K562 (cell line): Measurements from ENCODE around the gene YBX1. TPM values are rescaled to one million over a fixed set of nuclear protein-coding genes. Genes with fewer than 3 reads are reported as not detected.

Experiments used
- ATAC-seq: fragments of 200-7000 bp; cut with Tn5 transposase; 3 replicates; pipeline ENCODE4 v1.9.1; 2020; ENCODE audit warnings: moderate library complexity
- BruUV-seq: library from RNA; stranded (reverse); fragments of 400-500 nt; replicated peaks from 2 replicates; lab custom pipeline; 2021; lab: Mats Ljungman, UMichigan
- CTCF ChIA-PET: fragments of 300-600 bp; formaldehyde crosslinking; extraction: SDS; loops from one replicate; lab custom pipeline; 2021; ENCODE audit warnings: low intra/inter-chr PET ratio; lab: Yijun Ruan, JAX
- POLR2A ChIA-PET: fragments of 300-600, 350-650 bp; sonication (Branson Sonifier 250); formaldehyde crosslinking; extraction: SDS; loops from one replicate; lab custom pipeline; 2021; ENCODE audit warnings: antibody characterized with exemption, inconsistent platforms; lab: Yijun Ruan, JAX
- DNase-seq, 4 experiments: peaks; one replicate each; pipeline versions ENCODE4 v3.0.0 to v3.0.0-alpha.2; 2011 to 2018; ENCODE audit warnings: low spot score in 3 of 4, mixed read lengths in 3 of 4; ENCODE audit errors: extremely low read depth in 1 of 4
- FAIRE-seq: peaks from 2 replicates; lab custom pipeline; 2011; peaks lifted over from hg19 to GRCh38; lab: Jason Lieb, UNC
- H2AFZ ChIP-seq: 2 replicates; pipeline ENCODE4 v1.6.0; 2011; ENCODE audit warnings: low read depth, low read length, control low read depth, inconsistent platforms
- H3K27ac ChIP-seq: fragments of 200-600 bp; 3 replicates; pipeline ENCODE4 v1.8.0; 2011; ENCODE audit warnings: low read depth, mild to moderate bottlenecking, control low read depth, inconsistent platforms, low read length, moderate library complexity, mixed read lengths; ENCODE audit errors: extremely low read depth
- H3K27me3 ChIP-seq, 2 experiments: fragments of 300-600 bp in 1 of 2; 2 replicates in 1 of 2; 3 replicates in 1 of 2; pipeline versions ENCODE4 v1.6.0 to v1.8.0; 2011; ENCODE audit warnings: inconsistent platforms in 2 of 2, low read length in 2 of 2, mild to moderate bottlenecking in 1 of 2, mixed read lengths in 1 of 2, moderate library complexity in 1 of 2; ENCODE audit not compliant: control insufficient read depth in 2 of 2, insufficient read depth in 2 of 2
- H3K36me3 ChIP-seq: fragments of 300-600 bp; 3 replicates; pipeline ENCODE4 v1.8.0; 2011; ENCODE audit warnings: mild to moderate bottlenecking, low read length, inconsistent platforms; ENCODE audit not compliant: control insufficient read depth, insufficient read depth
- H3K4me1 ChIP-seq, 2 experiments: fragments of 200-600 bp in 1 of 2; replicated peaks in 1 of 2; 2 replicates in 1 of 2; 3 replicates in 1 of 2; pipeline versions ENCODE4 v1.5.1 to v1.8.0; 2011; ENCODE audit warnings: inconsistent platforms in 2 of 2, low read length in 2 of 2, mild to moderate bottlenecking in 1 of 2, mixed read lengths in 1 of 2, moderate library complexity in 1 of 2; ENCODE audit not compliant: control insufficient read depth in 2 of 2, insufficient read depth in 2 of 2
- H3K4me2 ChIP-seq: 2 replicates; pipeline ENCODE4 v1.6.1; 2011; ENCODE audit warnings: low read length, control low read depth, inconsistent platforms, mixed read lengths; ENCODE audit not compliant: insufficient read depth
- H3K4me3 ChIP-seq: fragments of 200-600 bp; sonication (generic), shearing (Covaris generic); 2 replicates; pipeline ENCODE4 v1.5.1; 2016; ENCODE audit warnings: control low read depth, inconsistent platforms
- H3K79me2 ChIP-seq: fragments of 200-600 bp; 3 replicates; pipeline ENCODE4 v1.8.0; 2011; ENCODE audit warnings: low read length, inconsistent platforms; ENCODE audit not compliant: control insufficient read depth, insufficient read depth
- H3K9ac ChIP-seq, 2 experiments: 2 replicates each; pipeline versions ENCODE4 v1.6.0 to v1.6.1; 2011; ENCODE audit warnings: low read depth in 2 of 2, low read length in 2 of 2, control low read depth in 1 of 2, inconsistent platforms in 1 of 2, mild to moderate bottlenecking in 1 of 2, mixed read lengths in 1 of 2; ENCODE audit not compliant: insufficient read depth in 1 of 2
- H3K9me1 ChIP-seq: one replicate; pipeline ENCODE4 v1.6.0; 2011; ENCODE audit warnings: inconsistent platforms, mild to moderate bottlenecking, low read length, moderate library complexity; ENCODE audit not compliant: control insufficient read depth, insufficient read depth
- H3K9me3 ChIP-seq: replicated peaks from 2 replicates; pipeline ENCODE4 v1.5.1; 2011; ENCODE audit warnings: low read depth, low read length, inconsistent platforms; ENCODE audit not compliant: control insufficient read depth, insufficient read depth
- H4K20me1 ChIP-seq: replicated peaks from 2 replicates; pipeline ENCODE4 v1.6.1; 2011; ENCODE audit warnings: low read length, inconsistent platforms, mixed read lengths; ENCODE audit not compliant: control insufficient read depth, insufficient read depth
- ARHGAP35 ChIP-seq: fragments of 450-650 bp; IDR thresholded peaks from 2 replicates; pipeline ENCODE4 v1.6.1; 2018; ENCODE audit not compliant: partially characterized antibody
- ARID2 ChIP-seq: fragments of 450-650 bp; IDR thresholded peaks from 2 replicates; pipeline ENCODE4 v1.6.1; 2017; ENCODE audit warnings: antibody characterized with exemption, mild to moderate bottlenecking
- EZH2 ChIP-seq: IDR thresholded peaks from 2 replicates; pipeline ENCODE4 v1.6.1; 2012; ENCODE audit warnings: low read depth, mild to moderate bottlenecking, inconsistent platforms, low read length, borderline replicate concordance
- GABPB1 ChIP-seq: sonication (generic); formaldehyde crosslinking; IDR thresholded peaks from 2 replicates; pipeline ENCODE4 v1.8.0; 2022; ENCODE audit warnings: mild to moderate bottlenecking, missing genetic modification reagents
- KLF13 ChIP-seq: fragments of 450-650 bp; IDR thresholded peaks from 2 replicates; pipeline ENCODE4 v1.6.1; 2016; ENCODE audit warnings: missing genetic modification characterization, low read depth, mild to moderate bottlenecking, missing compliant biosample characterization, moderate library complexity, borderline replicate concordance
- KLF6 ChIP-seq: fragments of 250-450 bp; sonication (Bioruptor Pico); IDR thresholded peaks from 2 replicates; pipeline ENCODE4 v1.4.0; 2020; ENCODE audit warnings: mild to moderate bottlenecking, moderate library complexity, borderline replicate concordance
- MECOM ChIP-seq: fragments of 250-450 bp; sonication (Bioruptor Pico); IDR thresholded peaks from 2 replicates; pipeline ENCODE4 v1.8.0; 2022; ENCODE audit warnings: inconsistent platforms
- NCOA4 ChIP-seq: fragments of 450-650 bp; IDR thresholded peaks from 2 replicates; pipeline ENCODE4 v1.6.1; 2018; ENCODE audit warnings: mild to moderate bottlenecking; ENCODE audit not compliant: partially characterized antibody
- NUFIP1 ChIP-seq: fragments of 450-650 bp; IDR thresholded peaks from 2 replicates; pipeline ENCODE4 v1.6.1; 2018; ENCODE audit not compliant: partially characterized antibody
- SAFB2 ChIP-seq: fragments of 200-400 bp; formaldehyde crosslinking; IDR thresholded peaks from 2 replicates; pipeline ENCODE4 v1.6.1; 2018; ENCODE audit warnings: borderline replicate concordance, low read length, low read depth, moderate library complexity; ENCODE audit not compliant: severe bottlenecking
- ZNF551 ChIP-seq: fragments of 250-450 bp; sonication (Bioruptor Pico); IDR thresholded peaks from 2 replicates; pipeline ENCODE4 v1.5.0; 2021; ENCODE audit warnings: mild to moderate bottlenecking, moderate library complexity
- ZNF644 ChIP-seq: fragments of 200-800 bp; sonication (Bioruptor generic); IDR thresholded peaks from 2 replicates; pipeline ENCODE4 v1.6.1; 2016; ENCODE audit warnings: low read depth, missing genetic modification characterization, missing compliant biosample characterization
- WGBS: fragments of 100-300 bp; shearing (Covaris generic); methylation state at CpG from one replicate; pipeline ENCODE4 v1.1.6; 2016; ENCODE audit warnings: low coverage, mixed read lengths; ENCODE audit not compliant: insufficient coverage; ENCODE audit errors: missing lambda C conversion rate; 5-methylcytosine and 5-hydroxymethylcytosine counted together
- in situ Hi-C: fragments of 300-500 bp; cut with MboI; formaldehyde crosslinking; loops from 4 replicates; pipeline ENCODE4 v1.15.0; 2018; ENCODE audit warnings: inconsistent platforms, mixed read lengths
- intact Hi-C: fragments of 100-400 bp; cut with micrococcal nuclease; formaldehyde crosslinking; loops from 2 replicates; pipeline ENCODE4 v1.14.2; 2022
- polyA plus RNA-seq, 8 experiments: library from polyadenylated mRNA; depleted of rRNA in 4 of 8; stranded (reverse) in 5 of 8; unstranded in 3 of 8; fragments of >200 nt; fragmentation: Nextera tagmentation in 2 of 8; fragmentation: Illumina TruSeq in 1 of 8; extraction: Ambion mirVana in 2 of 8; extraction: Trizol in 1 of 8; gene quantifications; 2 replicates each; pipeline versions ENCODE4 v1.2.1 to v1.2.3, GENCODE V29; 2011 to 2014; ENCODE audit warnings: inconsistent platforms in 1 of 8, missing spikeins in 1 of 8
- total RNA-seq, 7 experiments: library from RNA; depleted of rRNA in 6 of 7; stranded (reverse); fragments of >200 nt in 6 of 7; fragmentation: Illumina TruSeq in 2 of 7; extraction: Trizol in 2 of 7; gene quantifications; 2 replicates each; pipeline versions ENCODE4 v1.2.1 to v1.2.3, GENCODE V29; 2011 to 2021; ENCODE audit warnings: low replicate concordance in 1 of 7
- TF ChIP-seq, protein P1 (sequence below): fragments of 450-650 bp; IDR thresholded peaks from 2 replicates; pipeline ENCODE4 v1.6.1; 2016; ENCODE audit warnings: borderline replicate concordance
- TF ChIP-seq, protein P2 (sequence below): fragments of 450-650 bp; IDR thresholded peaks from 2 replicates; pipeline ENCODE4 v1.6.1; 2017; ENCODE audit warnings: antibody characterized with exemption

Gene YBX1
- total and polyA plus RNA-seq, 9 of the 15 experiments (the other 6 are each of a cell fraction or from before 2014, with no cell fraction given), result 363 to 1,955 (median 1,216) TPM

DNA sequence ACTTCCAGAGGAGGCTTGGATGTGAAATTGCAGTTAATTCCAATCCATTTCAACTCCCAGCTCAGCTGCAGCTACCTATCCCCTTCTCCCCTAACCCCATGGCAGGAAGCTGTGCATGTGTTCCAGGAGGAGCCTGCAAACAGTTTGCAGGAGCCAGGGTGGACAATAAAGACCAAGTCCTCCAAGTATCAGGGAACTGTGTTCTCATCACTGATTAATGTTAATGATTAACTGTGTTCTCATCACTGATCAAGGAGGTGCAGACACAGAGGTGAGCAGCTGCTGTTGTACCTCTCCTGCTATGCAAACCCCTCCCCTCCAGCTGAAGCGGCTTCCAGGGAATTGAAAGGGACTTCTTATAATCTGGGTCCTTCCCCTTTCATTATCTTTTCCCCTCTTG lies 38.6 kb downstream of the YBX1 start (continued):
- TF ChIP-seq GABPB1 (CRISPR knock-in tag), result no peak
- no peak for TF ChIP-seq EZH2
- TF ChIP-seq NUFIP1, result no peak
- no peak for TF ChIP-seq MECOM (CRISPR knock-in tag)
- TF ChIP-seq, protein P1, sequence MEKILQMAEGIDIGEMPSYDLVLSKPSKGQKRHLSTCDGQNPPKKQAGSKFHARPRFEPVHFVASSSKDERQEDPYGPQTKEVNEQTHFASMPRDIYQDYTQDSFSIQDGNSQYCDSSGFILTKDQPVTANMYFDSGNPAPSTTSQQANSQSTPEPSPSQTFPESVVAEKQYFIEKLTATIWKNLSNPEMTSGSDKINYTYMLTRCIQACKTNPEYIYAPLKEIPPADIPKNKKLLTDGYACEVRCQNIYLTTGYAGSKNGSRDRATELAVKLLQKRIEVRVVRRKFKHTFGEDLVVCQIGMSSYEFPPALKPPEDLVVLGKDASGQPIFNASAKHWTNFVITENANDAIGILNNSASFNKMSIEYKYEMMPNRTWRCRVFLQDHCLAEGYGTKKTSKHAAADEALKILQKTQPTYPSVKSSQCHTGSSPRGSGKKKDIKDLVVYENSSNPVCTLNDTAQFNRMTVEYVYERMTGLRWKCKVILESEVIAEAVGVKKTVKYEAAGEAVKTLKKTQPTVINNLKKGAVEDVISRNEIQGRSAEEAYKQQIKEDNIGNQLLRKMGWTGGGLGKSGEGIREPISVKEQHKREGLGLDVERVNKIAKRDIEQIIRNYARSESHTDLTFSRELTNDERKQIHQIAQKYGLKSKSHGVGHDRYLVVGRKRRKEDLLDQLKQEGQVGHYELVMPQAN, result no peak
- no peak for TF ChIP-seq ARID2

DNA sequence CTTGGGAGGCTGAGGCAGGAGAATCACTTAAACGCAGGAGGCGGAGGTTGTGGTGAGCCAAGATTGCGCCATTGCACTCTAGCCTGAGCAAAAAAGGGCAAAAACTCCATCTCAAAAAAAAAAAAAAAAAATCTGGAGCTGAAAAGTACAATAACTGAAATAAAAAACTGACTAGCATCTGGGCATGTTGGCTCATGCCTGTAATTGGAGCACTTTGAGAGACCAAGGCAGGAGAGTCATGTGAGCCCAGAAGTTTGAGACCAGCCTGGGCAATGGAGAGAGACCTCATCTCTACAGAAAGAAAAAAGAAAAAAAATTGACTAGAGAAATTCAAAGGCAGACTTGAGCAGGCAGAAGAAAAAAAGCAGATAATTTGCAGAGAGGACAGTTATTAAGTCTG lies 39.7 kb downstream of the YBX1 start:
- no peak for FAIRE-seq
- TF ChIP-seq ZNF551 (CRISPR knock-in tag), result no peak
- TF ChIP-seq KLF6, result no peak
- TF ChIP-seq ARHGAP35, result no peak
- no peak for TF ChIP-seq NCOA4
- TF ChIP-seq ZNF644 (tag), result no peak
- no peak for TF ChIP-seq KLF13
- no peak for TF ChIP-seq SAFB2
- TF ChIP-seq, protein P2, sequence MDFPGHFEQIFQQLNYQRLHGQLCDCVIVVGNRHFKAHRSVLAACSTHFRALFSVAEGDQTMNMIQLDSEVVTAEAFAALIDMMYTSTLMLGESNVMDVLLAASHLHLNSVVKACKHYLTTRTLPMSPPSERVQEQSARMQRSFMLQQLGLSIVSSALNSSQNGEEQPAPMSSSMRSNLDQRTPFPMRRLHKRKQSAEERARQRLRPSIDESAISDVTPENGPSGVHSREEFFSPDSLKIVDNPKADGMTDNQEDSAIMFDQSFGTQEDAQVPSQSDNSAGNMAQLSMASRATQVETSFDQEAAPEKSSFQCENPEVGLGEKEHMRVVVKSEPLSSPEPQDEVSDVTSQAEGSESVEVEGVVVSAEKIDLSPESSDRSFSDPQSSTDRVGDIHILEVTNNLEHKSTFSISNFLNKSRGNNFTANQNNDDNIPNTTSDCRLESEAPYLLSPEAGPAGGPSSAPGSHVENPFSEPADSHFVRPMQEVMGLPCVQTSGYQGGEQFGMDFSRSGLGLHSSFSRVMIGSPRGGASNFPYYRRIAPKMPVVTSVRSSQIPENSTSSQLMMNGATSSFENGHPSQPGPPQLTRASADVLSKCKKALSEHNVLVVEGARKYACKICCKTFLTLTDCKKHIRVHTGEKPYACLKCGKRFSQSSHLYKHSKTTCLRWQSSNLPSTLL, result no peak

More for the DNA sequence above, 39.7 kb downstream of the YBX1 start:
- no peaks in the 10 kb centered on the region for H3K9me1 ChIP-seq
- CTCF ChIA-PET, result no interaction called here
- WGBS, result 97% methylated on average over 3 of the region's 3 CpGs
- H4K20me1 ChIP-seq, result no peaks in the 10 kb centered on the region
- in situ Hi-C loops (no loop called here), intact Hi-C loops (no loop called here)
- no peak overlapping the region for H2AFZ ChIP-seq
- H3K4me2 ChIP-seq, result no peak overlapping the region
- no peaks in the 10 kb centered on the region for H3K4me1 ChIP-seq
- H3K27me3 ChIP-seq, result no peaks in the 10 kb centered on the region
- POLR2A ChIA-PET, result no interaction called here
- ATAC-seq (no peak), DNase-seq (no peak)
- H3K9me3 ChIP-seq, result no peaks in the 10 kb centered on the region
- H3K27ac ChIP-seq, result no peak overlapping the region
- no peak overlapping the region for H3K9ac ChIP-seq
- no peaks in the 10 kb centered on the region for H3K79me2 ChIP-seq
- BruUV-seq, result no TSS peak
- H3K4me3 ChIP-seq, result no peak overlapping the region
- no peaks in the 10 kb centered on the region for H3K36me3 ChIP-seq
